Stomach smooth muscle (tissue), 2 donors: ENCODE measurements around the gene MVB12B.
"Not testable (repeated sequence)": the region's sequence is repeated elsewhere in the genome, so short reads cannot be mapped to it uniquely, and the experiment has no call there.

Experiments used
- H3K27ac ChIP-seq: one replicate; pipeline ENCODE4 v1.7.0; 2013; ENCODE audit warnings: mild to moderate bottlenecking, low read length, inconsistent platforms
- H3K27me3 ChIP-seq, 2 donors: one replicate each; pipeline ENCODE4 v1.7.0; 2013; ENCODE audit warnings: low read length in 2 of 2; ENCODE audit not compliant: insufficient read depth in 2 of 2, control insufficient read depth in 1 of 2
- H3K36me3 ChIP-seq, 2 donors: one replicate each; pipeline ENCODE4 v1.7.0; 2013; ENCODE audit warnings: low read length in 2 of 2; ENCODE audit not compliant: control insufficient read depth in 2 of 2, insufficient read depth in 2 of 2
- H3K4me1 ChIP-seq: one replicate; pipeline ENCODE4 v1.7.0; 2013; ENCODE audit warnings: low read length; ENCODE audit not compliant: control insufficient read depth, insufficient read depth
- H3K4me3 ChIP-seq, 2 donors: one replicate each; pipeline ENCODE4 v1.7.0; 2013; ENCODE audit warnings: low read length in 2 of 2
- H3K9ac ChIP-seq, 2 donors: one replicate each; pipeline ENCODE4 v1.7.0; 2013; ENCODE audit warnings: low read length in 2 of 2, mild to moderate bottlenecking in 1 of 2
- H3K9me3 ChIP-seq, 2 donors: one replicate each; pipeline ENCODE4 v1.7.0; 2013; ENCODE audit warnings: low read length in 2 of 2; ENCODE audit not compliant: control insufficient read depth in 2 of 2
- donor health status: healthy.
- donor health status: Pancreatic carcinoma.

Gene MVB12B

GRCh38 chr9:126548312-126548711 is 221.7 kb downstream of the MVB12B start:
- H3K27ac ChIP-seq = no peak overlapping the region
- H3K27me3 ChIP-seq = peaks cover 0 to 3% of the 10 kb centered on the region in 2 donors
- no peak overlapping the region for H3K4me3 ChIP-seq
- H3K36me3 ChIP-seq = no peaks in the 10 kb centered on the region
- no peaks in the 10 kb centered on the region for H3K4me1 ChIP-seq
- H3K9me3 ChIP-seq = no peaks in the 10 kb centered on the region
- H3K9ac ChIP-seq = no peak overlapping the region

- Histone ChIP-seq H3K4me1 (no peaks in the 10 kb centered on the region), H3K36me3 (no peaks in the 10 kb centered on the region), H3K27ac (no peak overlapping the region), H3K9ac (no peak overlapping the region), H3K27me3 (peaks cover 0 to 3% of the 10 kb centered on the region in 2 donors), H3K9me3 (no peaks in the 10 kb centered on the region), H3K4me3 (no peak overlapping the region)
Measured at GRCh38 chr9:126549246-126550006, 222.8 kb downstream of the MVB12B start.

- Histone ChIP-seq H3K27me3 (peaks cover 0 to 4% of the 10 kb centered on the region in 2 donors), H3K9me3 (peaks cover 0 to 4% of the 10 kb centered on the region in 2 donors), H3K27ac (no peak overlapping the region), H3K9ac (no peak overlapping the region), H3K4me3 (no peak overlapping the region), H3K36me3 (no peaks in the 10 kb centered on the region), H3K4me1 (no peaks in the 10 kb centered on the region)
Measured at GRCh38 chr9:126550891-126551351, 224.3 kb downstream of the MVB12B start.

GRCh38 chr9:126551812-126552211 is 225.2 kb downstream of the MVB12B start:
- Histone ChIP-seq H3K4me3 (no peak overlapping the region), H3K4me1 (no peaks in the 10 kb centered on the region), H3K27me3 (peaks cover 0 to 4% of the 10 kb centered on the region in 2 donors), H3K9me3 (peaks cover 0 to 4% of the 10 kb centered on the region in 2 donors), H3K36me3 (no peaks in the 10 kb centered on the region), H3K9ac (no peak overlapping the region), H3K27ac (no peak overlapping the region)

- no peaks in the 10 kb centered on the region for H3K4me1 ChIP-seq
- H3K36me3 ChIP-seq = no peaks in the 10 kb centered on the region
- peaks cover 2 to 5% of the 10 kb centered on the region in 2 donors for H3K27me3 ChIP-seq
- no peak overlapping the region for H3K27ac ChIP-seq
- H3K4me3 ChIP-seq = no peak overlapping the region
- H3K9me3 ChIP-seq = peaks cover 0 to 4% of the 10 kb centered on the region in 2 donors
- no peak overlapping the region for H3K9ac ChIP-seq
Measured at GRCh38 chr9:126554292-126554691, 227.7 kb downstream of the MVB12B start.

- not testable (repeated sequence) for H3K4me3 ChIP-seq
Measured at GRCh38 chr9:126555421-126555820, 228.8 kb downstream of the MVB12B start.

More at GRCh38 chr9:126555421-126555820, 228.8 kb downstream of the MVB12B start:
- not testable (repeated sequence) for H3K9ac ChIP-seq, H3K9me3 ChIP-seq, H3K4me1 ChIP-seq, H3K36me3 ChIP-seq, H3K27ac ChIP-seq
- H3K27me3 ChIP-seq = peaks cover 2 to 12% of the 10 kb centered on the region in 2 donors
